ENCODE results near the gene MACROD2. TPM values are rescaled to one million over a fixed set of nuclear protein-coding genes. Genes with fewer than 3 reads are reported as not detected.
"Not testable (repeated sequence)": the region's sequence is repeated elsewhere in the genome, so short reads cannot be mapped to it uniquely, and the experiment has no call there.

The MACROD2 gene
- total RNA-seq, 1 experiment from 2014 or later: 0.02 TPM

DNA sequence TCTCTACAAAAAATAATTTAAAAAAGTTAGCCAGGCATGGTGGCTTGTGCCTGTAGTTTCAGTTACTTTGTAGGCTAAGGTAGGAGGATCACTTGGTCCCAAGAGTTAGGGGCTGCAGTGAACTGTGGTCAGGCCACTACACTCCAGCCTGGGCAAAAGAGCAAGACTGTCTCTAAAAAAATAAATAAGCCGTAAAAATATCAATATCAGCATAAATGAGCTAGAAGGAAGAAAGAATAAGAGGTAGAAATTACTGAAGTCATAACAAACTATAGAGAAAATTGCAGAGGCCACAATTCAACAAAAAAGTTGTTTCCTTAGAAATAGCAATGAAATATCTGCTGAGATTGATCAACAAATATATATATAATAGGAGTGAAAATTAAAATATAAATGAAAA, 1169.4 kb downstream of the MACROD2 start:
- DNase-seq (ENCODE audit: low spot score): no peak

- no peak for DNase-seq (ENCODE audit: low spot score)
Observed at GRCh38 chr20:15166744-15167143, 1171.4 kb downstream of the MACROD2 start.

DNA sequence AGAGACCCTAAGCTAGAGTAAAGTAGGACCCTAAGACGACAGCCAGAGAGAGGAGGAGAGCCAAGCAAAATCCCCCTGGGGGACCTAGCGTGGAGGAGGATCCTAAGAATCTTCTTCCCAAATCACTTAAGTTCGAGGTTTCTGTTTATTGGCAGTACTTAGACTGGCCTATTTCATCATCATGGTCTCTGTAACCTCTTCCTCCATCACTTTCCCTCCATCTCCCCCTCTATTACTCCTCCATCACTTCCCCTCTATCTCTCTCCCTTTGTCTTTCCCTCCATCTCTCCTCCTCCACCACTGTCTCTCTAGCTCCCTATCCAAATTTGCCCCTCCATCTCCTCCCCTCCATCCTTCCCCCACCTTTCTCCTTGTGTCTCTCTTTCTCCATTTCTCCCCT, 1175.7 kb downstream of the MACROD2 start:
- DNase-seq (ENCODE audit: low spot score): no peak

GRCh38 chr20:15176929-15177328, 1181.6 kb downstream of the MACROD2 start:
- no peak for DNase-seq (ENCODE audit: low spot score)

DNA sequence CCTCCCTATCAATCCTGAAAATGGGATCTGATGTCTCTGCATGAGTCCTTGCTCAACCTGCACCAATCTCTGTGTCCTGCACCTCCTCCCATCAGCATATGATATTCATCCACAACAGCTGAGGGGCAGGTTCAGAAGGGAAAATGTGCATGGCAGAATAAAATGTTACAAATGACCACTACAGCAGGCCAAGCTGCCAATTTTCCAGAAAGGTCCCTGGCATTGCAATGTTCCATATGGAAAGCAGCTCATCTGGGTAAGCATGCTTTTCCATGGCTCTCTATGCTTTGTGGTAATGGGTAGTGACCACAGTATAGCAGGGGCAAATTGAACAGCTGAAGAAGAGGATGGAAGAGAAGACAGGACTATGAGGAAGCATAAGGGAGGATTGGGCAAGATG, 1183.3 kb downstream of the MACROD2 start:
- no peak for DNase-seq (ENCODE audit: low spot score)

DNA sequence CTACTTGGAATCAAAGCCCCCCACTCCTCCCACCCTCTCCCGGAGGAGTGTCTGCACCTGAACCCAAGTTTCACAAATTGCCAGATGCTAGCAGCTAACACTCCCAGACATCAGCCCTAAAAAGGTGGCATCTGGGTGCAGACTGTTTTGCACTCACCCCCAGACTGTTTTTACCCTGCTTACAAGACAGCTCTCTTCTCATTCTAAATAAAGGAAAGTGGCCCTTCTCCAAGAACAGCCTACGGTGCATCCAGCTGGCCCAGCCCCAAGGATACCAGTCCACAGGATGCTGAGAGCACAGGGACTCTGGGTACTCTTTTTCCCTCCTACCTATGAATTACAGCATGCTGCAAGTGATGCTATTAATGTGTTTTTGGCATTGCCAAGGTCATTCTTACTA, 1184.1 kb downstream of the MACROD2 start:
- DNase-seq (ENCODE audit: low spot score): no peak

DNA sequence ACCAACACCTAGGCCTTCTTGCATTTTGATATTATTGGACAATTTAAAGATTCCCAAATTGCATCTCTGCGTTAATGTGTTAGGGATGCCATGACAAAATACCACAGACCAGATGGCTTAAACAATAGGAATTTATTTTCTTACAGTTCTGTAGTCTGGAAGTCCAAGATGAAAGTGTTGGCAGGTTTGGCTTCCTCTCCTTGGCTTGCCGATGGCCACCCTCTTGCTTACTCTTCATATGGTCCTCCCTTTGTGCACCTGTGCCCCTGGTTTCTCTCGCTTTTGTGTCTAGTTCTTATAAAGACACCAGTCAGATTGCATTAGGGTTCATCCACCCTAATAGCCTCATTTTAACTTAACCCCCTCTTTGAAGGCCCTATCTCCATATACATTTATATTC, 1184.5 kb downstream of the MACROD2 start:
- DNase-seq (ENCODE audit: low spot score): no peak

DNA sequence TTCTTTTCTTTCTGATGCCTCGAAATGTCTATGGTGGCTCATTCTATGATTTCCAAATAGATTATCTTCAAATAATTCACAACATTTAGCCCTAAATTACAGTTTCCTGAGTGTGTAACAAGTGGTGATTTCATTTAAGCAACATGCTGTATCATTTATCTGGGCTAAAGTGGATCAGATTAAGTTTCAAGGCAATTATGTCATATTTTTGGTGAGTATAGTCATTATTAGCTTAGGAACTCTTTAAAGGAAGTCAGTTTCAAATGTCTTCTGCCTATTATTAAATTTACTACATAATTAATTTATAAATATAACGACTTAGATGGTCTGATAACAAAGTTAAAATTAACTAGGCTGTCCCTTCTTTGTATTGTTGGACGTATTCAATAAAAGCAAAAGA, 1190.0 kb downstream of the MACROD2 start:
- DNase-seq (ENCODE audit: low spot score): no peak

DNA sequence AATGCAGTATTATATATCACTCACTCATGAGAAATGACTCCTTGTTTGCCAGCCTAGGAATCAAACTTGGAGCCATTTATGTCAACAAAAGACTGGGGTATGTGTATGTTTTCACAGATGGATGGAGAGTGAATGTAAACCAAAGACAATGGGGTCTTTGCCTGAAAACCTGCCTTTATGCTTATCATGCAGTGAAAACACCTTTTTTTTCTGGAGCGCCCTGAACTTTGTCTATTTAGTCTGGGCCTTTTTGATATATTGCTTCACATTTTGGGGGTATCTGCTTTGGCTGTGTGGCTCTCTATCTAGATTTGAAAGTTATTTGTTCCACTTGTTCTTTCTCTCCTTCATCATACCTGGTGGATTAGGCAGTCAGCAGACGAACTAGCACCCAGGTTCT, 1190.6 kb downstream of the MACROD2 start:
- no peak for DNase-seq (ENCODE audit: low spot score)

DNA sequence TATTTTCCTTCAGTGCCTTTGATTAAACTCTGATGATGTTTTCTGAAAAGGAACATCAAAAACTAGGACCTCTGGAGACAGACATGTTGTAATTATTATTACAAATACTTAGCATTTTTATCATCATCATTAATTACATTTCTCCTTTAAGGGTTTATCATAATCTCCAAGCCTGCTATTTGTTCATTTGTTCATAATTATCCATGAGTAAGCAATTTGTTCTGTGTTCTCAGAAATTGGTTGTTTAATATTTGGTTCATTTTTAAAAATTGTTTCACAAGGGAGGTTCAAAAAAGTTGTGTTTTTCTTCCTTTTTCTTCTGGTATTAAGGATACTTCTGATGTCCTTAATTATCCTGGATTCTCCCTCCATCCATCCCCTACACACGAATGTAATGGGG, 1192.3 kb downstream of the MACROD2 start:
- DNase-seq (ENCODE audit: low spot score): no peak

DNA sequence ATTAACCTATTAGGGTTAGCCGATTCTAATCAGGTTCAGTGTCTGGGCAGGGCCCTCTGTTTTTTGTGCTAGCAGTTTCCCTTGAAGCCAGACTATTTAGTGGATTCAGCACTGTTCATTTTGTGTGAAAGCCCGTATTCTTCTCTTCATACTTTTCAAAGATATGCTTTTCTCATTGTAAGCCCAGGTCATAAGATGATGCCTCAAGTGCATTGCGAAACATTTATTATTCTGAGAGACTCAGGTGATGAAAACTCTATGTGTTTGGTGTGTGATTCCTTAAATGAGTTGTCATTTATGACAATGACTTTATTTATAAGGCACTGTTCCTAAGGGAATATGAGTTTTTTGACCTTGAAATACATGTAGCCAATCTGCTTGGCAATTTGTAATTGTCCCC, 1193.1 kb downstream of the MACROD2 start:
- DNase-seq (ENCODE audit: low spot score): no peak

GRCh38 chr20:15191082-15191723, 1195.9 kb downstream of the MACROD2 start:
- no peak for DNase-seq (ENCODE audit: low spot score)

GRCh38 chr20:15195378-15195777, 1200.1 kb downstream of the MACROD2 start:
- no peak for DNase-seq (ENCODE audit: low spot score)

- no peak for DNase-seq (ENCODE audit: low spot score)
Observed at GRCh38 chr20:15196547-15197255, 1201.4 kb downstream of the MACROD2 start.

- DNase-seq (ENCODE audit: low spot score): not testable (repeated sequence)
Observed at GRCh38 chr20:15198017-15198416, 1202.7 kb downstream of the MACROD2 start.

- no peak for DNase-seq (ENCODE audit: low spot score)
Observed at GRCh38 chr20:15199698-15200097, 1204.4 kb downstream of the MACROD2 start.

GRCh38 chr20:15200147-15200565, 1204.8 kb downstream of the MACROD2 start:
- no peak for DNase-seq (ENCODE audit: low spot score)

GRCh38 chr20:15201602-15202001, 1206.3 kb downstream of the MACROD2 start:
- no peak for DNase-seq (ENCODE audit: low spot score)

GRCh38 chr20:15204234-15204633, 1208.9 kb downstream of the MACROD2 start:
- DNase-seq (ENCODE audit: low spot score): no peak

DNA sequence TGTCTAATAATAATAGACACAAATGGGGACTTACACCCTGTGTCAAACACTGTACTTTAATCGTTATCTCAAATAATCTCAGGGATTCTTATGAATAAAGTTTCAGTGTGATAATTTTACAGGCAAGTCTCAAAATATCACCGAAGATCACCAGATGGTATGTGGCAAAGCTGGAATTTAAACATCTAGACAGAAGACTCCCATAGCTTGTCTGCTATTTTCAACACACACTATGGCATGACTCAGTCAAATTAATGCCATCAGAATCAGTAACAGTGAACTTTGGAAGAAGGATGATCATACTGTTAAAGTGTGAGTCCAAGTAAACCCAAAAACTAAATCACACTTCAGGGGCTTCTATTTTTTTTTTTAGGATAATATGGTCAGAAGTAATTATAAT, 1209.7 kb downstream of the MACROD2 start:
- DNase-seq (ENCODE audit: low spot score): no peak

GRCh38 chr20:15205719-15206118, 1210.4 kb downstream of the MACROD2 start:
- DNase-seq (ENCODE audit: low spot score): no peak

GRCh38 chr20:15209537-15209936, 1214.2 kb downstream of the MACROD2 start:
- no peak for DNase-seq (ENCODE audit: low spot score)

DNA sequence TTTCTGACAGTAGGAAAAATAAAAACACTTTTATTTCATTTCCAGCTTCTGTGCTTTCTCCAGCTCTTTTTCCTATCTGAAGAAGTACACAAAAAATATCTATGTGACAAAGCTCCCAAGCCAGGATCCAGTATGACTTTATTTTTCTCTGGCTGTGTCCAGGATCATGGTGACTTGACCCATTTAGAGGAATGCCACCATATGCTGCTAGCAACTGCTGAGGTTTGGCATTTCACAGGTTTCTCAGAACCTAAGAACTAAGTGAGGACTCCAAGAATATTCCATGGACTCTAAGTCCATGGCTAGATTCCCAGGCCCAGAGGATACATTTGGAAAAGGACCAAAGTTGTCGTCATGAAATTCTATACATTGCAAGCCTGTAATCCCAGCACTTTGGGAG, 1218.7 kb downstream of the MACROD2 start:
- no peak for DNase-seq (ENCODE audit: low spot score)
